Fibroblast of skin of abdomen (primary cell): ENCODE results near the gene GNG7. TPM values are rescaled to one million over a fixed set of nuclear protein-coding genes. Genes with fewer than 3 reads are reported as not detected.

Source experiments
- DNase-seq: peaks from one replicate; pipeline ENCODE4 v3.0.0-alpha.2; 2013
- polyA plus RNA-seq, 2 experiments: library from polyadenylated mRNA; unstranded; fragments of 120-200 nt; gene quantifications; one replicate each; pipeline ENCODE4 v1.2.1, GENCODE V29; 2013; ENCODE audit not compliant: insufficient read length in 2 of 2

Gene GNG7
- 2.0 TPM for polyA plus RNA-seq (2013, experiment 1 of 2; ENCODE audit: insufficient read length)
- polyA plus RNA-seq (2013, experiment 2 of 2; ENCODE audit: insufficient read length): 1.6 TPM

DNA sequence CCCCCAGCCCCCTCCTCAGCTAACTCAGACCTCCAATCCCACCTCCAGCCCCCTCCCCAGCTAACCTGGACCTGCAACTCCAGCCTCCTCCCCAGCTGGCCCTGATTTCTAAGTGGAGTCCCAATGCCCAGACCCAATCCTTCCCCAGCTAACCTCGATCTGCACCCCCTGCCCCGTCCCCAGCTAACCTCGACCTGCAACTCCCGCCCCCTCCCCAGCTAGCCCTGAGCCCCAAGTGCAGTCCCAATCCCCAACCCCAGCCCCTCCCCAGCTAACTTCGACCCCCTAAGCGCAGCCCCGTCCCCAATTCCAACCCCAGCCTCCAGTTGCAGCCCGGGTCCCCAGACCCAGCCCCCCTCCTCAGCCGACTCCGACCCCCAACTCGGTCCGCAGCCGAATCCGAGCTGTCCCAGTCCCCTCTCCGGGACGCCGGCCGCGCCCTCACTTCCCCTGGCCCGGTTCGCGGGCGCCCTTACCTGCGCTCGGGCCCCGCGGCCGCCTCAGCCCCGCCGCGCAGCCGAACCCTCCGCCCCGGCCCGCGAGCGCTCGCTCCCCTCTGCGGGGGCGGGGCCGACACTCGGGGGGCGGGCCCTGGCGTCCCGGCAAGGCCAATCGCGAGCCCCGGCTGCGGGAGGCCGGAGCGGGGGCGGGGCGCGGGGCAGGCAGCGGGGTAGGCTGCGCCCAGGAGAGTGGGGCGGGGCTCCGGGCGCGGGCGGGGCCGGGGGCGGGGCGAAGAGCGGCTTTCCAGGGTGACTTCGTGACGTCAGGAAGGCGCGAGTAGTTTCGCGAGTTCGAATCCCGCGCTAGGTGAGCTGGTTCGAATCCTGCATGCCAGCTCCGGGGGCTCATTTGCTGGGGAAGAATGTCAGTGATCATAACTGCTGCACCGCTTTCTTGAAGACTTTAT, at the start of gene GNG7:
Gene GNG7, minus strand, starts transcription at position 525 of the 907 bp plus-strand sequence. CDS start 182,006 bp downstream, outside the sequence.
- DNase-seq: peak; percentile 85

DNA sequence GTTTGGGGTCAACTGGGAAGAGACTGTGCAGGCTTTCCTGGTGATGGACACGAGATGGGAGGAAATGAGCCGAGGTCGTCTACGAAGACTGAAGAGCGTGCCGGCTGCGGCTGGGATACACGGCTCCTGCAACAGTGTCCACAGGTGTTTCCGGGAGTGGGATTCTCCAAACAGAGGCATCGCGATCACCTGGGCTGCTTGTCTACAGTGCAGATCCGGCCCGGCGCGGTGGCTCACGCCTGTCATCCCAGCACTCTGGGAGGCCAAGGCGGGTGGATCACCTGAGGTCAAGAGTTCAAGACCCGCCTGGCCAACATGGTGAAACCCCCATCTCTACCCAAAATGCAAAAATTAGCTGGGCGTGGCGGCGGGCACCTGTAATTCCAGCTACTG, 48.9 kb upstream of the GNG7 start:
- no peak for DNase-seq

DNA sequence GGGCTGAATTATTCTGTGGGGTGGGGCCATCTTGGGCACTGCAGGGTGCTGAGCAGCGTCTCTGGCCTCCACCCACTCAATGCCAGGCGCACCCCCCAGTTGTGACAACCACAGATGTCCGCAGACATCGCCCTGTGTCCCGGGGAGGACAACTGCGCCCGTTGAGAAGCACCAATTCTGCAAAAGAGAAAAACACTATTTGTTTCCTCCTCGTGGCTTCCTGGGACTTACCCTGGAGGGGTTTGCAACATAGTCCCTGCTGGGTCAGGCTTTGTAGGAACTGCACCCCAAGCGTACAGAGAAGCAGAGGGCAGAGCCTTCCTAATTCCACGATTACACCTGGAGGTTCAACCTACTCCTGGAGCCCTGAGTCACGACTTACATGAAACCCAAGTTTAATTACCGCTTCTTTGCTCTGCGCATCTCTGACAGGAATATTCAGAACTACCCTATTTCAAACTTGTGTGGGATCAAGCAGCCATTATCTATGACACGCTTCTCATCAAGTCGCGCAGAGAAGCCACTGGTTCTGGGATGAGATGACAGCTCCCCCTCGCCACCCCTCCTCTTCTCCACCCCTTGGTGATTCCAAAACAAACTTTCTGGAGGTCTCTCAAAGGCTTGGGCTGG, 48.4 kb upstream of the GNG7 start:
- DNase-seq: no peak

DNA sequence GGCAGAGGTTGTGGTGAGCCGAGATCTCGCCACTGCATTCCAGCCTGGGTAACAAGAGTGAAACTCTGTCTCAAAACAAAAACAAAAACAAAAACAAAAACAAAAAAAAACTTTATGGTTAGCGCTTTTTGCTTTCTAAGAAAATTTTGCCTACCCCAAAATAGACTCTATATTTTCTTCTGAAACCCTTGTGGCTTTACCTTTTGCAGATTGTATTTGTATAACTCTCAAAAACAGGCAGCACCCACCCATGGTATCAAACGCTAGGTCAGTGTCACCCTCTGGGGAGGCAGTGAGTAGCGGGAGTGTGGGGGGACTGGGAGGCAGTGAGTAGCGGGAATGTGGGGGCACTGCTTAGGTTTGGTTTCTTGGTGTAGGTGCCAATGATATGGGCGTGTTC, 44.9 kb upstream of the GNG7 start:
- DNase-seq: no peak

DNA sequence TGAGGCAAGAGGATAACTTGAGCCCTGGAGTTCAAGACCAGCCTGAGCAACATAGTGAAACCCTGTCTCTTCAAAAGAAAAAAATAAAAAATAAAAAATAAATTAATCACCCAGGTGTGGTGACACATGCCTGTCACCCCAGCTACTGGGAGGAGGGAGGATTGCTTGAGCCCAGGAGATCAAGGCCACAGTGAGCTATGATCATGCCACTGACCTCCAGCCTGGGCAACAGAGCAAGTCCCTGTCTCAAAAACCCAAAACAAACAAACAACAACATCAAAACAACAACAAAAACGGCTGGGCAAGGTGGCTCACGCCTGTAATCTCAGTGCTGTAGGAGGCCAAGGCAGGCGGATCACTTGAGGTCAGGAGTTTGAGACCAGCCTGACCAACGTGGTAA, 41.6 kb upstream of the GNG7 start:
- no peak for DNase-seq

DNA sequence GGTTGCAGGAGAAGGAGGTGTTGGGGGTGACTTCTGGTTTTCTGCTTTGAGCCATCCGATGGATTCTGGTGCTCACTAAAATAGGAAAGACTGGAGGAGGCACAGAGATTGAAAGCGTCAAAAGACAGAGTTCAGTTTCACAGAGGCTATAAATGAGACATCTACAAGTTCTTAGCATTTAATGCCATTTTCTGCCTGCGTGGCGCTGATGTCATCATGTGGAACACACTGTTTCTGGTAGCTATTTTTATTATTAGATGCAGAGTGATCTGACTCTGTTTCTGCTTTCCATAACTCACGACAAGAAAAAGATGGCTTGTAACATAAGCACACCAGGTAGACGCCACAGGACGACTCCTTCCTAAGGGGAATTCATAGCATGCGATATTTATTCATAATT, 40.6 kb upstream of the GNG7 start:
- DNase-seq: no peak

DNA sequence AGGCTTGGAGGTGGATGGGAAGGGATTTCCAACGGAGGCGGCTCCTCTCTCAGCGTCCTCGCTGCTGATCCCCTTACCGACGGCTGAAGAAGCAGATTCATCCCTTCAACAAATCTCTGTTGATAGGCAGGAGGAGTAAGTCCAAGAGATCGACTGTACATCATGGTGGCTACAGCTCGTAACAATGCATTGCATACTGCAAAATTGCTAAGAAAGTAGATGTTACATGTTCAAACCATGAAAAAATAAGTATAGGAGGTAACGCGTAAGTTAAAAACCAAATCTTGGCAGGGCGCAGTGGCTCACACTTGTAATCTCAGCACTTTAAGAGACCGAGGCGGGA, 37.8 kb upstream of the GNG7 start:
- no peak for DNase-seq

DNA sequence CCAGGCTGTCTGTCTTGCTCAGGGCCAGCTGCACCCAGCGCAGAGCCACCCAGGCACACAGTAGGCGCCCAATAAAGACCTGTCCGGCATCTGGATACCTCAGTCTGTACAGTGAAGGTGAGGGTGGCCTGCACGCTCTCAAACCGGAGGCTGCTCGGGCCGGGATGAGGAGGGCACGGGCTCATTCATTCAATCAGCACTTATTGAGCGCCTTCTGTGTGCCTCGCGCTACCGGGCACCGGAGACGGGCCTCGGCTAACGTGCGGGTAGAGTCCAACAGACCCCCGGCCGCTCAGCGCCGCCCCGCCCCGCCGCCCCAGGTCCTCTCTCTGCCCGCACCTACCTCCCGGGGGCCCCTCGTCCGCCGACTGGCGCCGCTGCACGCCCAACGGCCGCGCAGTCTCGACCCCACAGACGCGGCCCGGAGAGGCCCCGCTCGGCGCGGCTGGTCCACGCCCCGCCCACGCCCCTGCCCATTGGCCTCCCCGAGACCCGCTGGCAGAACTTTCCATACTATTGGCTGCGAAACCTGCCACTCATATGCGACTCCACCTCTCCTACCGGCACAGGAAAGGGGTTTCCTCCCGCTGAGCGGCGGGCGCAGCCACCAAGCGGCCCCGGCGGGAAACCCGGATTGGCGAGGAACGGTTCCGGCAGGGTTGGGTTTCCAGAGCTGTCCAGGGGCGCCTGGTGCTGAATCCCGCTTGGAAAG, 37.3 kb upstream of the GNG7 start, which contains the start of gene SLC39A3:
Gene SLC39A3, minus strand, starts transcription at position 416 of the 712 bp plus-strand sequence. CDS start 2,760 bp downstream, outside the sequence.
- peak; percentile 99 for DNase-seq

DNA sequence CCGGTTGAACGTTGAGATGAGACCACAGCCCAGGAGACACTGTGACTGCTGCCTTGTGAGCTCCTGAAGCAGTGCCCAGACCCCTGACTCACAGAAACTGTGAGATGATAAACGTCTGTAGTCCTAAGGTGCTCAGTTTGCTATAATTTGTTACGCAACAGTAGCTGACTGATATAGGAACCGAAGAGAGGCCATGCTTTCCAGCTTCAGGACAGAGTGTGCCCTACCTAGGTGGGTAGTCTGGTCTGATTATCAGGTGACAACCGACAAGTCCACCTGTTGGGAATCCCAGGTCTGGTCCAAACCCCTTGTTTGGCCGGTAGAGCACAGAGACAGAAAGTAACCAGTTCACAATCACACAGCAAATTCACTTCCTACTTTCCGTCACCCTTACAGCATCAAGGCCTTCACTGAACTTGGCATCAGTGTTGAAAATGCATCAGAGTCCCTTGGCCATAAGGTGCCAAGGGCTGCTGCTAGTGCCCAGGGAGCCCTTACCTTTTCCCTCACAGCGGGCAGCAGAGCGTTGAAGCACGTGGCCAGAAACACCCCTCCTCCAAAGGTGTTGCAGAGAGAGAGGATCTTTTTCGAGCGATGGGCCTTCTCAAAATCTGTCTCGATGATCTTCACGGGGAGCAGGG, 34.2 kb upstream of the GNG7 start:
- DNase-seq: no peak

DNA sequence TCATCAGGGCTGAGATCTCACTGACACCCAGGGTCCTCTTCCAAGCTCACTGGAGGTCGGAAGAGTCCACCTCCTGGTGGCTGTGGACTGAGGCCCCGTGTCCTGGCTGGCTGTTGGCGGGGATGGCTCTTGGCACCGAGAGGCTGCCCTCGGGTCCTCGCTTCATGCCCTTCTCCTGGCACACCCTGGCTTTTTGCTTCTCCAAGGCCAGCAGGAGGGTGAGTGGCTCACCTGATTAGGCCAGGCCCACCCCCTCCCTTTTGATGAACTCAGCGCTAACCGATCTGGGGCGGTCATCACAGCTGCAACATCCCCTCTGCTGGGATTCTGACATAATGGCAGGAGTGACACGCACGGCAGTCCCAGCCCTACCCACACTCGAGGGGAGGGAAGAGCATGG, 32.9 kb upstream of the GNG7 start:
- DNase-seq: no peak

DNA sequence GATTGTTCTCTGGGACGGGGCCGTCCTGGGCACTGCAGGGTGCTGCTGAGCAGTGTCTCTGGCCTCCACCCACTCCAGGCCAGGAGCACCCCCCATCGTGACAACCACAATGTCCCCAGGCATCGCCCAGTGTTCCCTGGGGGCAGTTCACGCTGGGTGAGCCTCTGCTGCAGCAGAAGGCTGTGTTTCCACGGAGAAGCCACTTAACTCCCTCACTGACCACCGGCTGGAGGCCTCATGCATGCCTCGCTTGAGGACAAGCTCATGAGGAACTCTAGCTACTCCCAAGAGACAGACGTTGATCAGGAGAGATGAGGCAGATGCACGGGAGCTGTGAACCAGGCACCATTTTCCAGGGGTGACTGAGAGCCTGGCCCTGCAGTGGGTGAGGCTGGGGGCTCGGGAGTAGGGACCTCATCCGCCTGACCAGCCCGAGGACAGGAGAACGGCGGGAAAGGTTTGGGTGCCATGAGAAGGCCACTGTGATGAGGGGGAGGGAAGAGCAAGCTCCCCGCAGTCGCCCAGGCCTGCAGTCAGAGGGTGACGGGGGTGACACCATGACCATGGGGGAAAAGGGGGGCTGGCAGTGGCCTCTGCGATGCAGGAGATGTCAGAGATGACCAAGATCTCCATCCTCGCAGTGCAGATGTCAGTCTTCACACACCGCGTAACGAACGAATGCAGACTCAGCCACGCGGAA, 32.2 kb upstream of the GNG7 start:
- no peak for DNase-seq

DNA sequence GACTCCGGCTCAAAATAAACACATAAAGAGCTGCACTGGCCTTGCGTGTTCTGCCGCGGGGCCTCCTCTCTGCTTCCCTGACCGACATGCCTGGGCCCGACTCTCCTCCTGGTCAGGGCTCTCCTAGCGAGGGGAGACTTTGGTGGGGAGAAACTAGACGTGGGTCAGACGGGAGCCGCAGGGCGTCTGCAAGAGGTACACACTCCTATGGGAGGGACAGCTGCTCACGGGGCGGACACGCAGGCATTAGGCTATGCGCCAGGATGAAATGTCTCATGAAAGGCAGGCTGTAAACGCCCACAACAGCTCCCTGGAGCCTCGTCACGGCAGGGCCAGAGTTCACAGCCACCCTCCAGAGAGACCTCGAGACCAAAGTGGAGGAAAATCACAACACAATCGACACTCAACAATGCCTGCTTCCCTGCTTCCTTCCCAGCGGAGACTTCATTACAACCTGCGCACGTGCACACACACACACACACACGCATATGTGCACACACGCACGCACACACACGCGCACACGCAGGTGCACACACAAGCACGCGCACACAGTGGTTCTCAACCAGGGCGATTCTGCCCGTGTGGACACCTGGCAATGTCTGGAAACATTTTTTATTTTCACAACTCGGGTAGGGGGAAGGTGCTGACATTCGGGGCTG, 31.6 kb upstream of the GNG7 start:
- no peak for DNase-seq

DNA sequence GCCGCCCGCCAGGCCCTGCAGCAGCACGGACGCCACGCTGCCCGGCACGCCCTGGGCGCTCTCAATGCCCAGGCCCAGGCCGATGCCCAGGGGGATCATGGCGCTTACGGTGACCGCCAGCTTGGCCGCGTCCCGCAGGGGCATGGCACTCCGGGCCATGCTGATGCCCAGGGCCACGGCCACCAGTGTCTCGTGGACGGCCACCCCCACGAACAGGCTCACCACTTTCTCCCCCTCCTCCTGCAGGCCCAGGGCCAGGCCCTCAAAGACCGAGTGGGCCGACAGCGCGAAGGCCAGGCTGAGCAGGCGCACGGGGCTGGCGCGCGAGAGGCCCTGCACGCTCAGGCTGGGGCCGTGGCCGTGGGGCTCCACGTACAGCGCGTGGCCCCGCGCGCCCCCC, 30.4 kb upstream of the GNG7 start:
- DNase-seq: no peak

DNA sequence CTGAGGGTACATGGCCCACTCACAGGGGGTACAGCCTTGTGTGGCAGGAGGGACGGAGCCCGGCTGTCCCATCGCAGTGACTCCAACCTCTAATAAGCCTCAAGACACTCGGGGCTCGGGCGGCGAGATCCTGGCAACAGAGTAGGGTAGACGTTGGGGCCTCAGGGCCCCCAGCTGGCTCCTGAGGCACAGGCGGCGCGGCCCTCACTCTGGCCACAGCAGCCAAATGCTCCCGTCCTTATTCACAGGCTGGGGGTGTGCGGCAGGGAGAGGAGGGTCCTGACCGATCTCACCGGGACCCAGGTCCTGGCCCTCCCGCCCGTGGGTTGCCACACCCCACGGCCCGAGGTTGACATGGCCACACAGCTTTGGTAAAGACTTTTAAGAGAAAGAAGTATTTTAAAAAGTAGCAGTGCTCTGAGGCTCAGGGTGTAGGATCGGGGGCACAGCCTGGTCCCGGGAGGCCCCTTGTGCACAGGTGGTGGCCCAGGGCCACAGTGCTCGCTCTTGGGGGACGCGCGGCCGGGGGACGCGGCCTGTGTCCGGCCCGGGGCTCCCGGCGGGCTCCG, 29.7 kb upstream of the GNG7 start:
- no peak for DNase-seq

DNA sequence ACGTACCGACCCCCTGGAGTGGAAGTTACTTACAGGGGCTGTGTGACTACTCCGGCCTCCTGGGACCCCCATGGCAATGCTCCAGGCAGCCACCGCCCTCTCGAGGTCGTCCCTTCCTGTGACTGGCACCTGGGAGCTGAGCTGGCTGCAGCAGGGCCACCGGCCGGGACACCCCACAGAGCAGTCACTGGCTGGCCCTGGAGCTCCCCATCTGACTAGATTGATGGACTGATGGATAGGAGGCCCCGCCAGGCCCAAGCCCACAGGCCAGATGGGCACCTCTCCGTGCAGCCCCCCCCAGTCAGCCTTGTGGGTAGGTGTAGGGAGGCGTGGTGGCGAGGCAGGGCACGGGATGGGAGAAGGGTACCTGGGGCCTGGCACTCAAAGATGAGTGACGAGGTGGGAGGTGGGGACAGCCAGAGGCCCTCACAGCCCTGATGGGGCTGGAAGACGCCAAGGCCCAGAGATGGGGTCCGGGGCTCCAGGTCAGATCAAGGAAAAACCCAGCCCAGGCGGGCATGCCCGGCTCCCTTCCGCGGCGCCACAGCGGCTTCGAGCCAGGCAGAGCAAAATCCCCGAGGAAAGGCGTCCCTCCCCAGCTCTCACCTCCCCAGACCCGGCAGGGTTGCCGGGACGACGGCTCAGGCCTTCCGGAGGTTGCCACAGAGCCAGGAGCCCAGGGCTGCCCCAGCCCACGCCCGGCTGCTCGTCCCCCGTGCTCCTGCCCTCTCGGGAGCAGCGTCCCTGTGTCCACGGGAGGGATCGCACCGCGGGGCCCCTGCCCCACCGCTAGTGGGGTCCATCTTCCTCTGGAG, 28.9 kb upstream of the GNG7 start:
- DNase-seq: no peak

DNA sequence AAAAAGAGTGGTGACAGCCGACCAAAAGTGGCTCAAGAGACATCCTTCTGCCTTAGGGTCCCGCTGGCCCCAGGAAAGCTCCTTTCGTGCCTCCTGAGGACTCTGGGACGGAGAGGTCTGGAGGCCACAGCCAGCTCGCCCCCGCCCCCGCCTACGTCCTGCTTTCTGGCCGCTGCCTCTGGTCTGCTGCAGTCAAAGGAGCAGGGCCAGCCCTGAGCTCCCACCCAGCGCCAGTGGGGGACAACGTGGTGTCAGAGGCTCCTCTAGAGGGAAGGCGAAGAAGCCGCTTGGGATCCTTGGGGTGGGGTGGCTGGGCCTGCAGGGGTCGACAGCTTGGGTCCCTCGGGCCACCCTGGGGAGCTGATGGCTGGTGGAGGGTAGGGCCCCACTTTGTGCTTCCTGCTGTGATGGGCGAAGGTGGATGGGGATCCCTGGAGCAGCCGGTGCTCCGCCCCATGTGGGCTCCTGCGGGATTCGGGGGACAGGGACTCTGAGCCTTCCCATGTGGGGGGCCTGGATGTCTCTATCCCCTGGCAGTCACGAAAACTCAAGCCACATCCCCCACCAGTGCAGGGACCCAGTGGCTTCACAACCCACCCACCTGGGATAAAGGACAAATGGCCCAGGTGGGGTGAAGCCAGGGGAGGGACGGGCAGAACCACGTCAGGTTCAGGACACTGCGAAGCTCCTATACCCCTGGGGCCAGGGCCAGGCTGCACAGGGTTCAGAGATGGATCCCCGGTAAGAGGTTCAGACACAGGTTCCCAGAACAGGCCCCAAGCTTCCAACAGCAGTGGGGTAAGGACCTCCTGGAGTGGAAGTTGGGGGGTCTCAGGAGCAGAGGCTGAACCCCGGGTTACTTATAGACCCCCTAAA, 27.7 kb upstream of the GNG7 start:
- no peak for DNase-seq

DNA sequence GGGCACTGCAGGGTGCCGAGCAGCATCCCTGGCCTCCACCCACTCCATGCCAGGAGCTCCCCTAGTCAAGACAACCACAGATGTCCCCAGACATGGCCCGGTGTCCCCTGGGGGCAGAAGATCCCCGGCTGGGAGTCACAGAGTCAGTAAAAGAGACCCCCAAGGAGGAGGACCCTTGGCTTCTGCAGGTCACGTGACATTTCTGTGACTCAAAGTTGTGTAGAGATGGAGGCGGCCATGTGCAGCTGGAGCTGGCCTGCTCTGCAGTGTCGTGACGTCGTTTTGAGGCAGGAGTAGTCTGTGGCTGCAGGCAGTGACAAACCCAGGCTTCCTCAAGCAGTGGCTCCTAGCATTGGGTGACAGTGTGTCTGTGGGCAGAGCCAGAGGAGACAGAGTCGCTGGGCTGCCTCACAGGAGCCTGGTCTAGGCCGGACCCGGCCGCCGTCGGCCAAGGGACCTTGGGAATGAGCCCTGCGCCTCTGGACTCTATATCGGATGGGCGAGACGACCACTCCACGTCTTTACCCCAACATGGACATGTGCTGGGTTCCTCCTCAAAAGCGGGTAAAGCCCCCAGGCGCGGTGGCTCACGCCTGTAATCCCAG, 26.4 kb upstream of the GNG7 start:
- no peak for DNase-seq

DNA sequence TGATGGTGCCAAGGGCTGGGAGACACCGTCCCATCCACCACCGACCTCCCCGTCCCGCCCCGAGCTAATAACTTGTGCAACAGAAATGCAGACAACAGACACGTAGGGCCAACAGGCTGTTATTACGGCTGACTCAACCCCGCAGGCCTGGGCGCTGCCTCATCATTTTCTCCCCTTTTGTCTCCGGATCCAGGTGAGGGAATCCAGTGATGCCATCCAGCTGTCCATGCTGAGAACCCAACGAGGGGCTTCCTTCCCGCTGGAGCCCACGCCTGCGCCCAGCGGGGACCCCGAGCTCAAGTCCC, 25.1 kb upstream of the GNG7 start:
- no peak for DNase-seq
